Measurements from ENCODE around the gene ASCL3.

- TF ChIP-seq CTCF (IDR thresholded peaks at IDR 0.05 in 8 of 11, conservative IDR thresholded peaks at IDR 0.05 in 3 of 11), result no peak
- TF ChIP-seq POLR2AphosphoS5 (IDR thresholded peaks at IDR 0.05), result no peak
Measured at GRCh38 chr11:8985462-8985861, 42.6 kb upstream of the ASCL3 start.

All from spleen (tissue), 7 donors.